ENCODE data around the gene TMEM235. TPM values are rescaled to one million over a fixed set of nuclear protein-coding genes. Genes with fewer than 3 reads are reported as not detected.

Gene TMEM235
- total RNA-seq, 2 donors from 2014 or later: 0.33 TPM; not detected in 1

DNA sequence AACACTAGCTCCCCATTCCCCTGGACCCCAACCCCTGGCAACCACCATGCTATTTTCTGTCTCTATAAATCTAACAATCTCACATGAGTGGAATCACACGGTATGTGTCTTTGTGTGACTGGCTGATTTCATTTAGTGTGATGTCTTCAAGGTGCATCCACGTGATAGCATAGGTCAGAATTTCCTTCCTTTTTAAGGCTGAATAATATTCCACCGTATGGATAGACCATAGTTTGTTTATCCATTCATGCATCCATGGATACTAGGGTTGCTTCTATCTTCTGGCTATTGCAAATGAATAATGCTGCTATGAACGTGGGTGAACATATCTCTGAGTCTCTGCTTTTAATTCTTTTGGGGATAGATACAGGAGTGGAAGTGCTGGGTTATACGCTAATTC lies 43.9 kb downstream of the TMEM235 start:
- Mint-ChIP-seq H3K27ac (no peak overlapping the region), H3K27me3 (ENCODE audit: insufficient read depth) (no peaks in the 10 kb centered on the region), H3K9me3 (peaks cover 6% of the 10 kb centered on the region), H3K36me3 (ENCODE audit: low read depth) (peaks cover 20% of the 10 kb centered on the region), H3K4me1 (peaks cover 49% of the 10 kb centered on the region), H3K4me3 (no peak overlapping the region)
- Histone ChIP-seq H3K36me3 (ENCODE audit: control insufficient read depth, insufficient read depth, low read length) (no peaks in the 10 kb centered on the region), H3K27ac (ENCODE audit: low read depth, low read length) (no peak overlapping the region), H3K9ac (ENCODE audit: extremely low read depth, low read length, poor library complexity, severe bottlenecking) (no peak overlapping the region), H3K27me3 (ENCODE audit: control insufficient read depth, insufficient read depth, low read length, poor library complexity, severe bottlenecking) (no peaks in the 10 kb centered on the region), H3K4me3 (ENCODE audit: low read length) (no peak overlapping the region), H3K4me1 (ENCODE audit: control insufficient read depth, insufficient read depth, low read length) (peaks cover 33% of the 10 kb centered on the region), H3K9me3 (ENCODE audit: control insufficient read depth, low read length) (no peaks in the 10 kb centered on the region)
- 93 to 94% methylated on average over 3 to 5 of the region's 5 CpGs for WGBS, 2 experiments (ENCODE audit: insufficient coverage in 1 of 2, insufficient read length in 1 of 2)
- TF ChIP-seq, protein P1, sequence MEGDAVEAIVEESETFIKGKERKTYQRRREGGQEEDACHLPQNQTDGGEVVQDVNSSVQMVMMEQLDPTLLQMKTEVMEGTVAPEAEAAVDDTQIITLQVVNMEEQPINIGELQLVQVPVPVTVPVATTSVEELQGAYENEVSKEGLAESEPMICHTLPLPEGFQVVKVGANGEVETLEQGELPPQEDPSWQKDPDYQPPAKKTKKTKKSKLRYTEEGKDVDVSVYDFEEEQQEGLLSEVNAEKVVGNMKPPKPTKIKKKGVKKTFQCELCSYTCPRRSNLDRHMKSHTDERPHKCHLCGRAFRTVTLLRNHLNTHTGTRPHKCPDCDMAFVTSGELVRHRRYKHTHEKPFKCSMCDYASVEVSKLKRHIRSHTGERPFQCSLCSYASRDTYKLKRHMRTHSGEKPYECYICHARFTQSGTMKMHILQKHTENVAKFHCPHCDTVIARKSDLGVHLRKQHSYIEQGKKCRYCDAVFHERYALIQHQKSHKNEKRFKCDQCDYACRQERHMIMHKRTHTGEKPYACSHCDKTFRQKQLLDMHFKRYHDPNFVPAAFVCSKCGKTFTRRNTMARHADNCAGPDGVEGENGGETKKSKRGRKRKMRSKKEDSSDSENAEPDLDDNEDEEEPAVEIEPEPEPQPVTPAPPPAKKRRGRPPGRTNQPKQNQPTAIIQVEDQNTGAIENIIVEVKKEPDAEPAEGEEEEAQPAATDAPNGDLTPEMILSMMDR (conservative IDR thresholded peaks at IDR 0.05): no peak
- no peak for DNase-seq

DNA sequence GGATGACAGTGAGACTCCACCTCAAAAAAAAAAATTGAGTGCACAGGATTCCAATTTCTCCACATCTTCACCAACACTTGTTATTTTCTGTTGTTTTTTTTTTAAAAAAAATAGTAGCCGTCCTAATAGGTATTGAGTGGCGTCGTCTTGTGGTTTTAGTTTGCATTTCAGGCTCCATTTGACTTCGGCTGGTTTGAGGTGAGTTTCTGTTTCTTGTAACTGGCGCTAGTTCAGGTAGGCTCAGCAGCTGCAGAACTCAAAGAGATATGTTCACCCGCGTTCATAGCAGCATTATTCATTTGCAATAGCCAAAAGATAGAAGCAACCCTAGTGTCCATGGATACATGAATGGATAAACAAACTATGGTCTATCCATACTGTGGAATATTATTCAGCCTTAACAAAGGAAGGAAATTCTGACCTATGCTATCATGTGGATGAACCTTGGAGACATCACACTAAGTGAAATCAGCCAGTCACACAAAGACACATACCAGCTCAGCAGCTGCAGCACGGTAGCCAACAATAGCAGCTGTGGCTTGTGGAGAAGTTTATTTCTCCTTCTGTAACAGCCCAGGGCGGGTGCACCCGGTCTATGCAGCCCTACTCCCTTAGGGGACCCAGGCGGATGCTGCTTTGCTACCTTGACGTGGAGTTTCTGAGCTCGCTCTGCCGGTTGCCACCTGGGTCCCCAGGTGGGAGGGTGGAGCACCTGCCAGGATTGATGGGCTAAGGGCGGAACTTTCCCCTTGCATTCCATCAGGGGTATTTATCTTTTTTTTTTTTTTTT lies 44.9 kb downstream of the TMEM235 start:
- no peak overlapping the region for H3K4me3 ChIP-seq (ENCODE audit: low read length)
- WGBS, 2 experiments (ENCODE audit: insufficient coverage in 1 of 2, insufficient read length in 1 of 2): 91 to 92% methylated on average over 9 to 14 of the region's 15 CpGs
- Mint-ChIP-seq H3K36me3 (ENCODE audit: low read depth) (peaks cover 20% of the 10 kb centered on the region), H3K27ac (peak overlapping the region; percentile 52), H3K4me3 (no peak overlapping the region), H3K9me3 (peaks cover 6% of the 10 kb centered on the region), H3K27me3 (ENCODE audit: insufficient read depth) (no peaks in the 10 kb centered on the region), H3K4me1 (peaks cover 49% of the 10 kb centered on the region)
- no peaks in the 10 kb centered on the region for H3K27me3 ChIP-seq (ENCODE audit: control insufficient read depth, insufficient read depth, low read length, poor library complexity, severe bottlenecking)
- H3K9ac ChIP-seq (ENCODE audit: extremely low read depth, low read length, poor library complexity, severe bottlenecking): no peak overlapping the region
- no peaks in the 10 kb centered on the region for H3K36me3 ChIP-seq (ENCODE audit: control insufficient read depth, insufficient read depth, low read length)
- H3K4me1 ChIP-seq (ENCODE audit: control insufficient read depth, insufficient read depth, low read length): peaks cover 32% of the 10 kb centered on the region
- H3K27ac ChIP-seq (ENCODE audit: low read depth, low read length): no peak overlapping the region
- no peaks in the 10 kb centered on the region for H3K9me3 ChIP-seq (ENCODE audit: control insufficient read depth, low read length)
- DNase-seq: peak; percentile 61
- TF ChIP-seq, protein P1 (conservative IDR thresholded peaks at IDR 0.05): no peak

DNA sequence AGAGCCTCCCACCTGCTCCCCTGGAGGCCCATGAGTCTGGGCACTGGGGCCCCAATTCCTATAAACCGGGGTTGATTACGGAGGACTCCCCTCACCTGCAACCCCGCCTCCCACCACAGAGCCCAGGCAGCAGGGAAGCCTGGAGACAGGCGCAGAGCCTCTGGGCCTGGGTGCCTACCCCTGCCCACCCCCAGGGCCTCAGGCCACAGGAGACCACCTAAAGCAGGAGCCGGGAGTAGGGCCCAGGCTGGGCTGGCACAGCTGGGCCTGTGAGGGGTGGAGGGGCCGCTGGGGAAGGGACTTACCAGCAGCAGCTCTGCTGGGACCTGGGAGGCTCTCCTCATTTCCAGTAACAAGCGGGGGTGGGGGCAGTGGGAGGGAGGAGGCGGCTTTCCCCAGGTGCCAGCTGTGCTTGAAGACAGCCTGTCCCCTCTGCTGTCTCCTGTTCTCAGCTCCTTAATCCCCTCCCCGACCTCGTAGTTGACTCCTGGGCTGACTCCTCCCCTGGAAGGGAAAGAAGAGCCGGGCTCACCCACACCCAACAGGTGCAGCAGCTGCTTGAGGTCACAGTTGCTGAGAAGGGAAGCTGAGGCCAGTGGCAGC lies 46.8 kb downstream of the TMEM235 start:
- Histone ChIP-seq H3K4me3 (ENCODE audit: low read length) (peak overlapping the region; percentile 72), H3K9ac (ENCODE audit: extremely low read depth, low read length, poor library complexity, severe bottlenecking) (peak overlapping the region; percentile 74), H3K27ac (ENCODE audit: low read depth, low read length) (no peak overlapping the region), H3K9me3 (ENCODE audit: control insufficient read depth, low read length) (no peaks in the 10 kb centered on the region), H3K4me1 (ENCODE audit: control insufficient read depth, insufficient read depth, low read length) (peaks cover 21% of the 10 kb centered on the region), H3K27me3 (ENCODE audit: control insufficient read depth, insufficient read depth, low read length, poor library complexity, severe bottlenecking) (no peaks in the 10 kb centered on the region), H3K36me3 (ENCODE audit: control insufficient read depth, insufficient read depth, low read length) (no peaks in the 10 kb centered on the region)
- H3K27me3 Mint-ChIP-seq (ENCODE audit: insufficient read depth): no peaks in the 10 kb centered on the region
- H3K9me3 Mint-ChIP-seq: peaks cover 4% of the 10 kb centered on the region
- TF ChIP-seq, protein P1 (conservative IDR thresholded peaks at IDR 0.05): no peak
- peaks cover 34% of the 10 kb centered on the region for H3K4me1 Mint-ChIP-seq
- H3K27ac Mint-ChIP-seq: peak overlapping the region; percentile 93
- peaks cover 17% of the 10 kb centered on the region for H3K36me3 Mint-ChIP-seq (ENCODE audit: low read depth)
- 44 to 51% methylated on average over 2 to 11 of the region's 11 CpGs for WGBS, 2 experiments (ENCODE audit: insufficient coverage in 1 of 2, insufficient read length in 1 of 2)
- DNase-seq: peak; percentile 95
- H3K4me3 Mint-ChIP-seq: peak overlapping the region; percentile 47

Data from endodermal cell (in vitro differentiated cells).